ENCODE data around the gene C14orf93.

The C14orf93 gene

DNA sequence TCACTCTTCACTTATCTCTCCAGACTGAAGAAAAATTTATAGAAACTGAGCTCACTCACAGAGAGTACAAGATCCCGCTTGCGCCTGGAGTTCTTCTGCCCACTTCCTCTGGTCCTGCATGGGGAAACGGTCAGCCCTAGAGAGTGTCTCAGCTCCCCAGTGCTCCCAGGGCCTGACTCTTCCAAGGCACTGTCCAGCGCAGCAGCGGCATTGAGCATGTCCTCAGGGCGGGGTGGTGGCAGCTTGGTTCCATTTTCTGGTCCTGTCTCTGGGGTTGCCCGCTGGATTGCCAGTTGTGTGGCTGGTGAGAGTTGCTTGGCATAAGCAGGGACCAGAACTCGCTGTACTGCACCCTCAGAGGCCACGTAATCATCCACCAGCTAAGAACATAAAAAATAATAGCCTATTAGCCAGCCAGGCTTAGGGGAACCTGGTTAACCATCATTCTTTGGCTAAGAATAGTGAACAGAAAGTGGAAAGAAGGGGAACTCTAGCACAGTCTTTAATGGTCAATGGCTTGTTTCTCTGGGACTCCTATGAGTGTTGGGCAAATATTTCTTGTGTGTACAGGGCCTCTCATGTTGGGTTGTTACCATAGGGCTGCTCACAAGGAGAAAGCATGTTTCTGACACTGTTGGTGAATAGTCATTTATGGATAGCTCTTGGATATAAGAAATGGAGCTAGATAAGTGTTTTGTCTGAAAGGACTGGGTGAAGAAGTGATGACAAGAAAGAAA lies 13.9 kb downstream of the C14orf93 start:
- Mint-ChIP-seq H3K27ac (peak overlapping the region; percentile 6), H3K36me3 (ENCODE audit: low read depth) (peaks cover 11% of the 10 kb centered on the region), H3K4me3 (peak overlapping the region; percentile 5), H3K27me3 (ENCODE audit: low read depth, poor library complexity) (peaks cover 3% of the 10 kb centered on the region), H3K9me3 (no peaks in the 10 kb centered on the region), H3K4me1 (peaks cover 12% of the 10 kb centered on the region)
- TF ChIP-seq, protein P1, sequence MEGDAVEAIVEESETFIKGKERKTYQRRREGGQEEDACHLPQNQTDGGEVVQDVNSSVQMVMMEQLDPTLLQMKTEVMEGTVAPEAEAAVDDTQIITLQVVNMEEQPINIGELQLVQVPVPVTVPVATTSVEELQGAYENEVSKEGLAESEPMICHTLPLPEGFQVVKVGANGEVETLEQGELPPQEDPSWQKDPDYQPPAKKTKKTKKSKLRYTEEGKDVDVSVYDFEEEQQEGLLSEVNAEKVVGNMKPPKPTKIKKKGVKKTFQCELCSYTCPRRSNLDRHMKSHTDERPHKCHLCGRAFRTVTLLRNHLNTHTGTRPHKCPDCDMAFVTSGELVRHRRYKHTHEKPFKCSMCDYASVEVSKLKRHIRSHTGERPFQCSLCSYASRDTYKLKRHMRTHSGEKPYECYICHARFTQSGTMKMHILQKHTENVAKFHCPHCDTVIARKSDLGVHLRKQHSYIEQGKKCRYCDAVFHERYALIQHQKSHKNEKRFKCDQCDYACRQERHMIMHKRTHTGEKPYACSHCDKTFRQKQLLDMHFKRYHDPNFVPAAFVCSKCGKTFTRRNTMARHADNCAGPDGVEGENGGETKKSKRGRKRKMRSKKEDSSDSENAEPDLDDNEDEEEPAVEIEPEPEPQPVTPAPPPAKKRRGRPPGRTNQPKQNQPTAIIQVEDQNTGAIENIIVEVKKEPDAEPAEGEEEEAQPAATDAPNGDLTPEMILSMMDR (IDR thresholded peaks at IDR 0.05): no peak
- no peak for DNase-seq

DNA sequence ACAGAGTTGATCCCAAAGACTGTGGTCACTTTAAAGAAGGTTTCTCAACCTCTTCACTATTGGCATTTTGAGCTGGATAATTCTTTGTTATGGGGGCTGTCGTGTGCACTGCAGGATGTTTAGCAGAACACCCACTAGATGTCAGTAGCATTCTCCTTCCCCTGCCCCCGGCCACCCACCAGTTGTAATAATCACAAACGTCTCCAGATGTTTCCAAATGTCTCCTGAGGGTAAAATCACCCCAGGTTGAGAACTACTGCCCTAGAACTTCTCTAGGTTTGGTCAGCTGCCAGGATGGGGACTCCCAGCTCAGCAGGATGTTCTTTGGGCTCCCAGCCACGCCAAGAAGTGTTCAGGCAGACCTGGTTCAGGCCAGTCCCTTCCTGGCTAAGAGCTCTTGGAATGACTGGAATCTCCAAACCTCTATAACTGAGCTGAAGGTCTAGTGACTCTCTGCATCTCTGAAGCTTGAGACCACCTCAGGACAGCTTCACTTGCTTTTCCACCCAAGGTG lies 15.1 kb downstream of the C14orf93 start:
- H3K4me1 Mint-ChIP-seq: peaks cover 19% of the 10 kb centered on the region
- peak; percentile 42 for DNase-seq
- peak overlapping the region; percentile 34 for H3K27ac Mint-ChIP-seq
- TF ChIP-seq, protein P1 (IDR thresholded peaks at IDR 0.05): peak; percentile 54
- no peaks in the 10 kb centered on the region for H3K9me3 Mint-ChIP-seq
- H3K4me3 Mint-ChIP-seq: no peak overlapping the region
- peaks cover 3% of the 10 kb centered on the region for H3K27me3 Mint-ChIP-seq (ENCODE audit: low read depth, poor library complexity)
- peaks cover 21% of the 10 kb centered on the region for H3K36me3 Mint-ChIP-seq (ENCODE audit: low read depth)

DNA sequence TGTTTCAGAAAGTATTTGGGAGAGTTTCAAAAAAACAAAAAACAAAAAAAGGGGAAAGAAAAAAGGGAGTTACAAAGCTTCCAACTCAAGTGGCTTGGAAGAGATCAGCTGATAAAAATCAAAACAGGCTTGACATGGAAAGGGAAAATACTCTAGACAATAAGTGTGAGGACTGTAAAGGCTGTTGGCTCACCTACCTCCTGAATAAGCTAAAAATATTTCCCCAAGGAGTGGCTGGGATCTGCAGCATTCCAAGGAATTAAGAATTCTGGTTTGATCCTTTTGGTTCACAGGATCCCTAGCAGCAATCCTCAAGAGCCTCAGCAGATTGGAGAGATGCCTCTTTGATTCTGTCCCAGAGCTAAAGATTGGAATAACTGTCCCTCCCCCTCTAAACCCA lies 16.4 kb downstream of the C14orf93 start:
- Mint-ChIP-seq H3K9me3 (no peaks in the 10 kb centered on the region), H3K27me3 (ENCODE audit: low read depth, poor library complexity) (peaks cover 3% of the 10 kb centered on the region), H3K4me1 (peaks cover 25% of the 10 kb centered on the region), H3K4me3 (no peak overlapping the region), H3K27ac (no peak overlapping the region), H3K36me3 (ENCODE audit: low read depth) (peaks cover 32% of the 10 kb centered on the region)
- TF ChIP-seq, protein P1 (IDR thresholded peaks at IDR 0.05): no peak
- no peak for DNase-seq

DNA sequence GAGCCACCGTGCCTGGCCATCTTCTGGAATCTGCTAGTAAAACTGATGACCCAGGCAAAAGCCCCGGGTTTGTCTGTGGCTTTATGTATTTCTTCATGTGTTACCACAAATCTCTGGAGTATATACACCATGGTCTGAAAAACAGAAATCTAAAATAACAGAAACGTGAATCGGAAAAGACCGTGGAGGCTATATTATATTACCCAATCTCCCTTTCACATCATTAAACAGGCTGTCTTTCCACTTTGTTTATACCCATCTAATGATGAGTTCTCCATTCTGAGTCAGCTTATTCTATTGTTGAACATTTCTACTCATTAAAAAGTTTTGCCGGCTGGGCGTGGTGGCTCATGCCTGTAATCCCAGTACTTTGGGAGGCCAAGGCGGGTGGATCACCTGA lies 18.1 kb downstream of the C14orf93 start:
- H3K4me1 Mint-ChIP-seq: peaks cover 25% of the 10 kb centered on the region
- H3K36me3 Mint-ChIP-seq (ENCODE audit: low read depth): peaks cover 33% of the 10 kb centered on the region
- no peak for DNase-seq
- TF ChIP-seq, protein P1 (IDR thresholded peaks at IDR 0.05): no peak
- no peak overlapping the region for H3K4me3 Mint-ChIP-seq
- H3K27me3 Mint-ChIP-seq (ENCODE audit: low read depth, poor library complexity): peaks cover 3% of the 10 kb centered on the region
- no peaks in the 10 kb centered on the region for H3K9me3 Mint-ChIP-seq
- no peak overlapping the region for H3K27ac Mint-ChIP-seq

DNA sequence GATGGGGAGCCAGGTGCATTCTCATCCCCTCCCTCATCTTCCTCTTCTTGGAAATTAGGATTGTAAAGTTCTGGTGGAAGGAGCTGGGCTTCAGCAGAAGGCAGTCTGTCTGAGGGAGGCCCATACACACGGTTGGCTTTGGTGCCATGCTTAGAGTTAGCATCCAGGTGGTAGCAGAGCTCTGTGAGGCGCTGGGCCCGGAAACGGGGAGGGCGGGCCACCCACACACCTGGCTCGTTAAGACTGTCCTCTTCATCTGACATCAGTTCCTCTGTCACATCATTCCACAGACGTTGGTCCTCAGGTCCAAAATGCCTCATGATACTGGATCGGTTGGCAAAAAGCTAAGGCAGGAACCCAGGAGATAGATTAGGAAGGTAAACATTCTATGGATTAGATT lies 22.7 kb downstream of the C14orf93 start:
- no peaks in the 10 kb centered on the region for H3K9me3 Mint-ChIP-seq
- peaks cover 27% of the 10 kb centered on the region for H3K36me3 Mint-ChIP-seq (ENCODE audit: low read depth)
- H3K4me1 Mint-ChIP-seq: peaks cover 36% of the 10 kb centered on the region
- H3K4me3 Mint-ChIP-seq: no peak overlapping the region
- DNase-seq: no peak
- no peak overlapping the region for H3K27ac Mint-ChIP-seq
- TF ChIP-seq, protein P1 (IDR thresholded peaks at IDR 0.05): no peak
- H3K27me3 Mint-ChIP-seq (ENCODE audit: low read depth, poor library complexity): peaks cover 3% of the 10 kb centered on the region

Data from nephron progenitor cell (in vitro differentiated cells).